Measurements from ENCODE around the gene ADAT1. TPM values are rescaled to one million over a fixed set of nuclear protein-coding genes. Genes with fewer than 3 reads are reported as not detected.

The ADAT1 gene
- total and polyA plus RNA-seq, 2 of the 13 experiments (the other 11 are each of a cell fraction or from before 2014, with no cell fraction given) = 18.4 to 40.8 TPM

DNA sequence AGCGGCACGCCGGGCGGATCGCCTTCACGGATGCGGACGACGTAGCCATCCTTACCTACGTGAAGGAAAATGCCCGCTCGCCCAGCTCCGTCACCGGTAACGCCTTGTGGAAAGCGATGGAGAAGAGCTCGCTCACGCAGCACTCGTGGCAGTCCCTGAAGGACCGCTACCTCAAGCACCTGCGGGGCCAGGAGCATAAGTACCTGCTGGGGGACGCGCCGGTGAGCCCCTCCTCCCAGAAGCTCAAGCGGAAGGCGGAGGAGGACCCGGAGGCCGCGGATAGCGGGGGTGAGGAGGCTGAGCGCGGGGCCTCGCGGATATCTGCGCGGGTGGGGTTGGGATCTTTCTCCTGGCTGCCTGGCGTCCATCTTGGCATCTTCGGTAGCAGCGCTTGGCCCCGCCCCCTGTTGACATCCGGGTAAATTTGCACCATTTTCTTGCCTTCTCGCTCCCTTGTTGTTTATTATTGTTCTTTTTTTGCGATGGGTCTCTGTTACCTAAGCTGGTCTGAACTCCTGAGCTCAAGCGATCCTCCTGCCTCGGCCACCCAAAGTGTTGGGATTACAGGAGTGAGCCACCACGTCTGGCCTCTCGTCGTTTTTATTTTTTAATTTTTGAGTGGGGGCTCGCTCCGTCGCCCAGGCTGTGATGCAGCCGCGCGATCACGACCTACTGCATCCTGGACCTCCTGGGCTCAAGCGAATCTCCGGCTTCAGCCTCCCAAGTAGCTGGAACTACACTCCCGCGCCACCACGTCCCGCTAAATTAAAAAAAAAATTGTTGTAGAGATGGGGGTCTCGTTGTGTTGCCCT lies 25.4 kb upstream of the ADAT1 start (continued):
- TF ChIP-seq SNAPC4 (CRISPR knock-in tag; IDR thresholded peaks at IDR 0.05) (peak; percentile 70), ZFP90 (CRISPR knock-in tag; IDR thresholded peaks at IDR 0.05; ENCODE audit: borderline replicate concordance) (no peak), NFAT5 (CRISPR knock-in tag; IDR thresholded peaks at IDR 0.05) (no peak), ISX (CRISPR knock-in tag; conservative IDR thresholded peaks at IDR 0.05) (no peak), JUND (CRISPR knock-in tag; IDR thresholded peaks at IDR 0.05) (no peak), CBX1 (IDR thresholded peaks at IDR 0.05; ENCODE audit: low read depth) (no peak), NCOA1 (CRISPR knock-in tag; IDR thresholded peaks at IDR 0.05) (no peak; the same call in 1 of the 2 replicates), SUZ12 (IDR thresholded peaks at IDR 0.05; ENCODE audit: low read depth, low read length) (no peak), NFIB (CRISPR knock-in tag; IDR thresholded peaks at IDR 0.05; ENCODE audit: borderline replicate concordance) (no peak), ZNF883 (CRISPR knock-in tag; IDR thresholded peaks at IDR 0.05; ENCODE audit: not compliant biosample characterization) (no peak), ZNF629 (CRISPR knock-in tag; conservative IDR thresholded peaks at IDR 0.05) (no peak), REXO4 (CRISPR knock-in tag; IDR thresholded peaks at IDR 0.05; ENCODE audit: borderline replicate concordance) (no peak), MTA1 (CRISPR knock-in tag; IDR thresholded peaks at IDR 0.05; ENCODE audit: borderline replicate concordance) (0 out of 2 replicates have a peak, but pooled peaks have one; percentile 27), SRF (IDR thresholded peaks at IDR 0.05; ENCODE audit: low read depth, low read length) (no peak), DMAP1 (CRISPR knock-in tag; IDR thresholded peaks at IDR 0.05) (no peak; the same call in 1 of the 2 replicates), NFYC (CRISPR knock-in tag; IDR thresholded peaks at IDR 0.05) (no peak), SRSF1 (optimal IDR thresholded peaks at IDR 0.05; ENCODE audit: low read depth, low read length) (peak; percentile 45), PAWR (CRISPR knock-in tag; IDR thresholded peaks at IDR 0.05; ENCODE audit: borderline replicate concordance) (no peak; the same call in 1 of the 2 replicates), GABPA (IDR thresholded peaks at IDR 0.05; ENCODE audit: low read depth, low read length) (no peak), GABPA (CRISPR knock-in tag; IDR thresholded peaks at IDR 0.05; ENCODE audit: low read depth) (peak; percentile 69), RARG (CRISPR knock-in tag; IDR thresholded peaks at IDR 0.05; ENCODE audit: low read depth) (no peak)
